Peyer's patch (tissue), 4 donors: ENCODE measurements around the gene HELZ. TPM values are rescaled to one million over a fixed set of nuclear protein-coding genes. Genes with fewer than 3 reads are reported as not detected.
"Not testable (repeated sequence)": the region's sequence is repeated elsewhere in the genome, so short reads cannot be mapped to it uniquely, and the experiment has no call there.

Source experiments
- DNase-seq, 3 donors: peaks; one replicate each; pipeline ENCODE4 v3.0.0-alpha.2; 2017 to 2019
- H3K27ac ChIP-seq, 4 donors: fragments of 200-600 bp; sonication (generic); one replicate each; pipeline ENCODE4 v1.5.1; 2016 to 2019
- H3K27me3 ChIP-seq, 2 donors: fragments of 200-600 bp; sonication (generic); one replicate each; pipeline ENCODE4 v1.5.1; 2019
- H3K36me3 ChIP-seq, 3 donors: fragments of 200-600 bp; sonication (generic); one replicate each; pipeline ENCODE4 v1.5.1; 2016 to 2019
- H3K4me1 ChIP-seq, 4 donors: fragments of 200-600 bp; sonication (generic); one replicate each; pipeline ENCODE4 v1.5.1; 2016 to 2019
- H3K4me3 ChIP-seq, 4 donors: fragments of 200-600 bp; sonication (generic); 1 replicate in 3 of 4; 2 replicates in 1 of 4; pipeline ENCODE4 v1.5.1; 2016 to 2019; ENCODE audit warnings: mild to moderate bottlenecking in 1 of 4
- H3K9me3 ChIP-seq, 4 donors: fragments of 200-600 bp; sonication (generic); one replicate each; pipeline ENCODE4 v1.5.1; 2016 to 2019; ENCODE audit warnings: mild to moderate bottlenecking in 1 of 4
- POLR2A ChIP-seq, 2 donors: fragments of 450-650 bp; IDR thresholded peaks; one replicate each; pipeline ENCODE4 v1.5.1; 2017; ENCODE audit warnings: antibody characterized with exemption in 2 of 2, mild to moderate bottlenecking in 2 of 2, moderate library complexity in 2 of 2
- total RNA-seq, 4 donors: library from RNA; depleted of rRNA; stranded (reverse); fragments of >200 nt; gene quantifications; one replicate each; pipeline ENCODE4 v1.1.0, GENCODE V29; 2016
- TF ChIP-seq, protein P1 (sequence below), 6 experiments: fragments of 450-650 bp in 4 of 6; fragments of 200-600 bp in 2 of 6; sonication (generic) in 1 of 6; IDR thresholded peaks; one replicate each; pipeline ENCODE4 v1.5.1; 2017 to 2019; ENCODE audit warnings: antibody characterized with exemption in 6 of 6, mild to moderate bottlenecking in 3 of 6, moderate library complexity in 1 of 6

HELZ gene
- total RNA-seq, 4 donors from 2014 or later: 37.1 to 124 (median 58.8) TPM

DNA sequence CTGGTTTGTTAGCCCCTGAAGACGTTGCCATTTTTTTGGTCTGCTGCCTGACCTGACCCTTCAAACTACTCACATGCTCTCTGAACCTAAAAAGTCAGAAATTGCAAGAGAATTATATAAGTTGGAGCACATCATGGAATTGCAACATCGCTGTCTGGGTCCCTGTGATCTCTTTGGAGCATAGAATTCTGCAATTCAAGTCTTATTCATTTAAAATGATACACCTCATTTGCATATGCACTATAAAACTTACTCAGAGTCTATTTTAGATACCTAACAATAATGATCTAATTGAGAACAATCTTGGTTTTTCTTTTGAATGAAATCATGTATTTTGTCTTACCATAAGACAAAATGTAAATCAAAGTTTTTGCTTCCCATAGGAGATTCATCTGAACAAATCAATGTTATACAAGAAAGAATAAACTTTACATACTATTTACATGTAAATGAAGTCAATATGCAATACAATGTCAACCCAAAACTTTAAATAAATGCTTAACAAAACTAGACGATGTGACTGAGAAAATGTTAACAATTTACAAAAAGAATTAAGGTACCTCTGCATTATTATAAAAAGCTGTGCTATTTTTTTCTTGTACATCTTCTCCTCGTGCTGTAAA is 99.7 kb downstream of the HELZ start:
- no peak overlapping the region for H3K27ac ChIP-seq
- H3K9me3 ChIP-seq: no peaks in the 10 kb centered on the region
- TF ChIP-seq, protein P1, sequence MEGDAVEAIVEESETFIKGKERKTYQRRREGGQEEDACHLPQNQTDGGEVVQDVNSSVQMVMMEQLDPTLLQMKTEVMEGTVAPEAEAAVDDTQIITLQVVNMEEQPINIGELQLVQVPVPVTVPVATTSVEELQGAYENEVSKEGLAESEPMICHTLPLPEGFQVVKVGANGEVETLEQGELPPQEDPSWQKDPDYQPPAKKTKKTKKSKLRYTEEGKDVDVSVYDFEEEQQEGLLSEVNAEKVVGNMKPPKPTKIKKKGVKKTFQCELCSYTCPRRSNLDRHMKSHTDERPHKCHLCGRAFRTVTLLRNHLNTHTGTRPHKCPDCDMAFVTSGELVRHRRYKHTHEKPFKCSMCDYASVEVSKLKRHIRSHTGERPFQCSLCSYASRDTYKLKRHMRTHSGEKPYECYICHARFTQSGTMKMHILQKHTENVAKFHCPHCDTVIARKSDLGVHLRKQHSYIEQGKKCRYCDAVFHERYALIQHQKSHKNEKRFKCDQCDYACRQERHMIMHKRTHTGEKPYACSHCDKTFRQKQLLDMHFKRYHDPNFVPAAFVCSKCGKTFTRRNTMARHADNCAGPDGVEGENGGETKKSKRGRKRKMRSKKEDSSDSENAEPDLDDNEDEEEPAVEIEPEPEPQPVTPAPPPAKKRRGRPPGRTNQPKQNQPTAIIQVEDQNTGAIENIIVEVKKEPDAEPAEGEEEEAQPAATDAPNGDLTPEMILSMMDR (IDR thresholded peaks at IDR 0.05): no peak
- no peak for TF ChIP-seq POLR2A (IDR thresholded peaks at IDR 0.05)
- no peaks in the 10 kb centered on the region for H3K27me3 ChIP-seq
- peaks cover 0 to 79% (median 0%) of the 10 kb centered on the region in 3 donors for H3K36me3 ChIP-seq
- no peaks in the 10 kb centered on the region for H3K4me1 ChIP-seq
- no peak for DNase-seq
- no peak overlapping the region for H3K4me3 ChIP-seq

DNA sequence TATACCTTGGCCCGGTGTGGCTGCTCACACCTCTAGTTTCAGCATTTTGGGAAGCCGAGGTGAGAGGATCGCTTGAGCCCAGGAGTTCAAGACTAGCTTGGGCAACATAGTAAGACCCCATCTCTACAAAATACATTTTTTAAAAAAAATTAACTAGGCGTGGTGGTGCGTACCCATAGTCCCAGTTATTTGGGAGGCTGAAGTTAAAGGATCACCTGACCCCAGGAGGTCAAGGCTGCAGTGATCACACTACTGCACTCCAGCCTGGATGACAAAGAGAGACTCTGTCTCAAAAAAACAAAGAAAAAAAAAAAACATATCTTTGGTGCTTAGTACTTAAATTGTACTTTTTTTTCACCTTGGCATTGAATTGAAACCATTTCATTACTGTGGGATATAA is 101.7 kb downstream of the HELZ start:
- no peak overlapping the region for H3K27ac ChIP-seq
- TF ChIP-seq, protein P1 (IDR thresholded peaks at IDR 0.05): no peak
- no peak for TF ChIP-seq POLR2A (IDR thresholded peaks at IDR 0.05)
- H3K9me3 ChIP-seq: no peaks in the 10 kb centered on the region
- no peaks in the 10 kb centered on the region for H3K27me3 ChIP-seq
- no peak overlapping the region for H3K4me3 ChIP-seq
- H3K36me3 ChIP-seq: peaks cover 0 to 70% (median 0%) of the 10 kb centered on the region in 3 donors
- H3K4me1 ChIP-seq: no peaks in the 10 kb centered on the region
- DNase-seq: no peak

DNA sequence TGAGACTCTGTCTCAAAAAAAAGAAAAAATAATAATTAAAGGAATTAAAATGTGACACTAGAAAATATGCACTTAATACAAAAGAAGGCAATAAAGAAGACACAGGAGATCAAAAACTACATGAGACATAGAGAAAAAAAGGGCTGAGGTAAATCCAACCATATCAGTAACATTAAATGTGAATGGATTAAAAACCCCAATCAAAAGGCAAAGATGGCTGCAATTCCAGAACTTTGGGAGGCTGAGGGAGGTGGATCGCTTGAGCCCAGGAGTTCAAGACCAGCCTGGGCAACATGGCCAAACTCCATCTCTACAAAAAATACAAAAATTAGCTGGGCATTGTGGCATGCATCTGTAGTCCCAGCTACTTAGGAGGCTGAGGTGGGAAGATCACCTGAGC is 103.0 kb downstream of the HELZ start:
- not testable (repeated sequence) for H3K27me3 ChIP-seq, H3K4me1 ChIP-seq, H3K9me3 ChIP-seq, DNase-seq, H3K4me3 ChIP-seq, H3K27ac ChIP-seq
- peaks cover 0 to 61% (median 0%) of the 10 kb centered on the region in 3 donors for H3K36me3 ChIP-seq

DNA sequence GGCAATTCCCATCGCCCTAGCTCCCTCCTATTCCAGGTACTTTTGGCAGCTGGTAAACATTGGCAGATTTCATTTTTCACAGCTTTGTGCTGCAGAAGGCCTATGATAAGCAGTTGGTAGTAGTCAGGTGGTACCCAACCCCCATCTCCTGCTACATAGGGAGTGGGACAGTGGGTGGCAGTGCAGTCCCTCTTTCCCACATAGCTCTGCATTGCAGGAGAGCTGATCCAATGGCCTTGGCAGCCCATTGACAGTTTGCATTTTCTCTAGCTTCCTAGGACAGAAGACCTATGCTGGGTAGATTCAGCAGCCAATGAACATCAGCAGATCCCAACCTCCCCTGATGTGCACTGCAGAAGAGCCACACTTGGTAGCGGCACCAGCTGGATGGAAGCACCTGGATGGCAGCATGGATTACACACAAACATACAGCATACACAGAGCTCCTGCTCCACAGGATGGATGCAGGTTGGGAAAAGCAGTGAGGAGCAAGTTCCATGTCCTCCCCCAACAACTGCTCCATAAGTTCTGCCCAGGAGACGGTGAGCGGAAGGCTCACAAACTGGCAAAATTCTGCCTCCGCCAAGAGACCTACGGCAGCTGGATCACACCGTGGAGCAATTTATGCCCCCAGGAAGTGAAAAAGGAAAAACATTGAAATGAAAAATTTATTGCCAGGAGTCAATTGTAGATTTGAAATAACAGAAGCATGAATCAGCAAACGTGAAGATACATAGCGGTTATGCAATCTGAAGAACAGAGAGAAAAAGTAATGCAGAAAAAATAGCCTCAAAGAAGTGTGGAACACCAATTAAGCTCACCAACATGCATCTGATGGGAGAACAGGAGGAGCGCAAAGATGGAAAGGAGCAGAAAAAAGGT is 105.0 kb downstream of the HELZ start:
- H3K4me3 ChIP-seq: no peak overlapping the region
- no peaks in the 10 kb centered on the region for H3K27me3 ChIP-seq
- TF ChIP-seq, protein P1 (IDR thresholded peaks at IDR 0.05): no peak
- no peak for TF ChIP-seq POLR2A (IDR thresholded peaks at IDR 0.05)
- peaks cover 0 to 59% (median 0%) of the 10 kb centered on the region in 3 donors for H3K36me3 ChIP-seq
- DNase-seq: no peak
- no peaks in the 10 kb centered on the region for H3K9me3 ChIP-seq
- no peaks in the 10 kb centered on the region for H3K4me1 ChIP-seq
- H3K27ac ChIP-seq: no peak overlapping the region

DNA sequence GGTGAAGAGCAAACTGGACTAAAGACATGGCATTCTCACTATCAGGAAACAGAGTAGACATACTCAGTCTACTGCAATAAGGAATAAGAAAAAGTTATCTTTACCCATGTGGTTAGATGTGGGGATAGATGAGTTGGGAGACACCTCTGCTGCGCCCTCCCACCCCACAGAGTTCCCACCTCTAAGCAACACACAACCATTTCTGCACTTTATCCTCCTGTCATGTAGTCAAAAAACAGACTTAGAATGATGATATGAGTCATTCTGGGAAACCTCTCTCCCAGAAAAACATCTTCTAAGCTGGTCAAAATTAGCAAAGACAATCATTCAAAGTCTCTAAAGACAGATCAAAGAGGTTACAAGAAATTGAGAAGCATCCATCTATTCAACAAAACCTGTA is 105.7 kb downstream of the HELZ start:
- H3K27ac ChIP-seq: no peak overlapping the region
- H3K4me1 ChIP-seq: no peaks in the 10 kb centered on the region
- no peaks in the 10 kb centered on the region for H3K27me3 ChIP-seq
- peaks cover 0 to 52% (median 0%) of the 10 kb centered on the region in 3 donors for H3K36me3 ChIP-seq
- no peak for DNase-seq
- H3K4me3 ChIP-seq: no peak overlapping the region
- no peaks in the 10 kb centered on the region for H3K9me3 ChIP-seq
- TF ChIP-seq, protein P1 (IDR thresholded peaks at IDR 0.05): no peak
- TF ChIP-seq POLR2A (IDR thresholded peaks at IDR 0.05): no peak

DNA sequence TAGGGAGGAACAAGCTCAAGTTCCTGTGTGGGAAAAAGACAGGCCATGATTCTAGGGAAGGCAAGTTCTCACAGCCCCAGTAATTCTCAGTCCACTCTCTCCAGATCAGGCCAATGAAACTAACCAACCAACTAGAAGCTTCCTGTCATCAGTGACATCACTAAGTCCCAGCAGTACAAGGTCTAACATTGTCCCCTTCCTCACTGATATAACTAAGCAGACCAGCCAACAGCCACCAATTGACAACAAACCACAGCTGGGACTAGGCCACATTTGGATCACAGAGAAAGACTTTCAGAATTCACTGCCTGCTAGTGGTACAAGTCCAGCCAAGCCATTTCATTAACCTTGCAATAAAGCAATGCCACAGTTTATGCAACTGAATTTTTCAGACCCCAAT is 106.6 kb downstream of the HELZ start:
- H3K27ac ChIP-seq: no peak overlapping the region

More for the DNA sequence above, 106.6 kb downstream of the HELZ start:
- H3K36me3 ChIP-seq: peaks cover 0 to 44% (median 0%) of the 10 kb centered on the region in 3 donors
- no peak for DNase-seq
- no peaks in the 10 kb centered on the region for H3K27me3 ChIP-seq
- H3K9me3 ChIP-seq: no peaks in the 10 kb centered on the region
- TF ChIP-seq, protein P1 (IDR thresholded peaks at IDR 0.05): no peak
- TF ChIP-seq POLR2A (IDR thresholded peaks at IDR 0.05): no peak
- H3K4me1 ChIP-seq: no peaks in the 10 kb centered on the region
- no peak overlapping the region for H3K4me3 ChIP-seq
